ENCODE data around the gene COPG1.

DNA sequence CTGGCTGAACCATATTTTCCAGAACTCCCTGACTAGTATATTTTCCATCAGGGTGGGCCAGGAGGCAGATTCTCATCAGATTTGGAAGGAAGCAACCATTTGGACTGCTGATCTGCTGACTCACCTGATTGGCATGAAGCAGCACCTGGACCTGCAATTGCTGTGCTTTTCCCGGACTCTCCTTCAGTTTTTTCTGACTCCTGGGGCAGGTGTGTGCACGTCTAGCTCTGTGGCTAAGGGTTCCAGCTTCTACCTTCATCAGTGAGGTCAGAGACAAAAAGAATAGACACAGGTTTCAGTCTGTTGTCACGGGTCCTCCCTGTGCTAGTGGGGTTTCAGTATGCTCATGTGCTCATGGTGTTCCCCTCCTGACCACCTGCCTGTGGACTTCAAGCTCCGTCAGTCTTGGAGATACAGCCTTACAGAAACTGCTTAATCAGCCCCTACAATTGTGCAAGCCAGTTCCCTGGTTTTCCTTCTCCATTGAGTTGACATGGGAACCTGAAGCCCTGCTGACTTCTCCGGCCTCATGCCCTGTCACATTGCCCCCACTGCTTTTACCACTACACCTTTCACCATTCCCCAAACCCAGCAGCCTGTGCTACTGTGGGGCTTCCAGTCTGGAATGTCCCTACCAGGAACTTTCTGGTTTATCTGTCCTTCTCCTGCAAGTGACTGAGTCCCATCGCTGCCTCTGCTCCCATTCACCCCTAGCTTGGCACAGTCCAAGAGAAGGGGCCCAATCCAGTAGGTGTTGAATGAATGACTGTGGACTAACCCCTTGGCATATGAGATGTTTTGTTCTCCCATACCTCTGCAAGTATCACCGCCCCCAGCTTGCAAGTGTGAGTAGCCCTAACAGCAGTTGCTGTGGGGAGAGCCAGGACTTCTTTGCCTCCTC, 61.0 kb downstream of the COPG1 start:
- TF ChIP-seq EP300 (IDR thresholded peaks at IDR 0.05) (no peak), POLR2A (IDR thresholded peaks at IDR 0.05) (no peak), POLR2AphosphoS5 (IDR thresholded peaks at IDR 0.05) (no peak)
- TF ChIP-seq, protein P1, sequence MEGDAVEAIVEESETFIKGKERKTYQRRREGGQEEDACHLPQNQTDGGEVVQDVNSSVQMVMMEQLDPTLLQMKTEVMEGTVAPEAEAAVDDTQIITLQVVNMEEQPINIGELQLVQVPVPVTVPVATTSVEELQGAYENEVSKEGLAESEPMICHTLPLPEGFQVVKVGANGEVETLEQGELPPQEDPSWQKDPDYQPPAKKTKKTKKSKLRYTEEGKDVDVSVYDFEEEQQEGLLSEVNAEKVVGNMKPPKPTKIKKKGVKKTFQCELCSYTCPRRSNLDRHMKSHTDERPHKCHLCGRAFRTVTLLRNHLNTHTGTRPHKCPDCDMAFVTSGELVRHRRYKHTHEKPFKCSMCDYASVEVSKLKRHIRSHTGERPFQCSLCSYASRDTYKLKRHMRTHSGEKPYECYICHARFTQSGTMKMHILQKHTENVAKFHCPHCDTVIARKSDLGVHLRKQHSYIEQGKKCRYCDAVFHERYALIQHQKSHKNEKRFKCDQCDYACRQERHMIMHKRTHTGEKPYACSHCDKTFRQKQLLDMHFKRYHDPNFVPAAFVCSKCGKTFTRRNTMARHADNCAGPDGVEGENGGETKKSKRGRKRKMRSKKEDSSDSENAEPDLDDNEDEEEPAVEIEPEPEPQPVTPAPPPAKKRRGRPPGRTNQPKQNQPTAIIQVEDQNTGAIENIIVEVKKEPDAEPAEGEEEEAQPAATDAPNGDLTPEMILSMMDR (IDR thresholded peaks at IDR 0.05): no peak
